Stimulated activated CD8-positive, alpha-beta memory T cell treated with anti-CD3 and anti-CD28 coated beads, Interleukin-4, amount 100 ng/mL, for 48 hours (primary cell): Measurements from ENCODE around the gene FAXDC2.
"Not testable (repeated sequence)": the region's sequence is repeated elsewhere in the genome, so short reads cannot be mapped to it uniquely, and the experiment has no call there.

Experiments
- DNase-seq: peaks from one replicate; pipeline ENCODE4 v3.0.0-alpha.2; 2020

The FAXDC2 gene

GRCh38 chr5:154829589-154830218, 20.7 kb downstream of the FAXDC2 start:
- peak; percentile 38 for DNase-seq

GRCh38 chr5:154829181-154829588, 21.2 kb downstream of the FAXDC2 start:
- no peak for DNase-seq

- DNase-seq = no peak
Measured at GRCh38 chr5:154824070-154824469, 26.3 kb downstream of the FAXDC2 start.

- DNase-seq = no peak
Measured at GRCh38 chr5:154823605-154824004, 26.8 kb downstream of the FAXDC2 start.

- DNase-seq = not testable (repeated sequence)
Measured at GRCh38 chr5:154822896-154823295, 27.5 kb downstream of the FAXDC2 start.

- DNase-seq = no peak
Measured at GRCh38 chr5:154820383-154820782, 30.0 kb downstream of the FAXDC2 start.

- no peak for DNase-seq
Measured at GRCh38 chr5:154819546-154819945, 30.9 kb downstream of the FAXDC2 start.

- no peak for DNase-seq
Measured at GRCh38 chr5:154818471-154819116, 31.8 kb downstream of the FAXDC2 start.

- DNase-seq = no peak
Measured at GRCh38 chr5:154817815-154818214, 32.6 kb downstream of the FAXDC2 start.

- no peak for DNase-seq
Measured at GRCh38 chr5:154816891-154817492, 33.4 kb downstream of the FAXDC2 start.

- no peak for DNase-seq
Measured at GRCh38 chr5:154815684-154816247, 34.6 kb downstream of the FAXDC2 start.

GRCh38 chr5:154815025-154815424, 35.4 kb downstream of the FAXDC2 start:
- DNase-seq = no peak

- peak; percentile 39 for DNase-seq
Measured at GRCh38 chr5:154813736-154814135, 36.7 kb downstream of the FAXDC2 start.

- DNase-seq = no peak
Measured at GRCh38 chr5:154813158-154813557, 37.2 kb downstream of the FAXDC2 start.

- DNase-seq = peak; percentile 73
Measured at GRCh38 chr5:154811653-154812465, 38.5 kb downstream of the FAXDC2 start.

- no peak for DNase-seq
Measured at GRCh38 chr5:154811239-154811638, 39.2 kb downstream of the FAXDC2 start.

GRCh38 chr5:154806176-154806575, 44.2 kb downstream of the FAXDC2 start:
- no peak for DNase-seq

- DNase-seq = no peak
Measured at GRCh38 chr5:154802050-154802449, 48.4 kb downstream of the FAXDC2 start.

GRCh38 chr5:154801083-154801482, 49.3 kb downstream of the FAXDC2 start:
- no peak for DNase-seq

- DNase-seq = no peak
Measured at GRCh38 chr5:154800582-154800981, 49.8 kb downstream of the FAXDC2 start.

- DNase-seq = no peak
Measured at GRCh38 chr5:154797762-154798161, 52.6 kb downstream of the FAXDC2 start.

GRCh38 chr5:154795235-154795596, 55.2 kb downstream of the FAXDC2 start:
- no peak for DNase-seq

- DNase-seq = no peak
Measured at GRCh38 chr5:154794525-154795234, 55.7 kb downstream of the FAXDC2 start.
